Keratinocyte (primary cell): ENCODE results near the gene PPFIA1. TPM values are rescaled to one million over a fixed set of nuclear protein-coding genes. Genes with fewer than 3 reads are reported as not detected.

Experiments used
- DNase-seq: peaks from one replicate; pipeline ENCODE4 v3.0.0-alpha.2; 2011; ENCODE audit warnings: low read depth, missing footprints, low spot score
- FAIRE-seq: peaks from 2 replicates; lab custom pipeline; 2011; peaks lifted over from hg19 to GRCh38; lab: Jason Lieb, UNC
- H2AFZ ChIP-seq: 2 replicates; pipeline ENCODE4 v1.6.0; 2012; ENCODE audit warnings: low read length, control low read depth, inconsistent platforms; ENCODE audit not compliant: control insufficient read depth
- H3K27ac ChIP-seq: 2 replicates; pipeline ENCODE4 v1.5.1; 2011; ENCODE audit warnings: low read length; ENCODE audit not compliant: control insufficient read depth, insufficient read depth
- H3K27me3 ChIP-seq: 3 replicates; pipeline ENCODE4 v1.6.0; 2011; ENCODE audit warnings: low read length; ENCODE audit not compliant: control insufficient read depth, insufficient read depth; ENCODE audit errors: extremely low read depth
- H3K36me3 ChIP-seq, 2 experiments: 2 replicates in 1 of 2; 3 replicates in 1 of 2; pipeline ENCODE4 v1.5.1; 2011; ENCODE audit warnings: low read length in 2 of 2, mild to moderate bottlenecking in 1 of 2; ENCODE audit not compliant: control insufficient read depth in 2 of 2, insufficient read depth in 2 of 2; ENCODE audit errors: extremely low read depth in 1 of 2
- H3K4me1 ChIP-seq: 3 replicates; pipeline ENCODE4 v1.5.1; 2011; ENCODE audit warnings: low read length; ENCODE audit not compliant: control insufficient read depth, insufficient read depth; ENCODE audit errors: extremely low read depth
- H3K4me2 ChIP-seq: 3 replicates; pipeline ENCODE4 v1.6.0; 2011; ENCODE audit warnings: low read depth, low read length; ENCODE audit not compliant: control insufficient read depth, insufficient read depth; ENCODE audit errors: extremely low read depth
- H3K4me3 ChIP-seq, 3 experiments: fragments of 200-600 bp in 1 of 3; sonication (generic) in 1 of 3; 2 replicates in 2 of 3; 3 replicates in 1 of 3; pipeline ENCODE4 v1.5.1; 2011 to 2016; ENCODE audit warnings: low read length in 3 of 3, mild to moderate bottlenecking in 3 of 3, control low read depth in 2 of 3, inconsistent platforms in 1 of 3, low read depth in 1 of 3, mixed read lengths in 1 of 3, mixed run types in 1 of 3, moderate library complexity in 1 of 3; ENCODE audit not compliant: control insufficient read depth in 2 of 3, insufficient read depth in 2 of 3; ENCODE audit errors: extremely low read depth in 1 of 3
- H3K79me2 ChIP-seq: 2 replicates; pipeline ENCODE4 v1.6.0; 2012; ENCODE audit warnings: low read length; ENCODE audit not compliant: control insufficient read depth, insufficient read depth
- H3K9ac ChIP-seq: 3 replicates; pipeline ENCODE4 v1.6.0; 2011; ENCODE audit warnings: low read length; ENCODE audit not compliant: control insufficient read depth, insufficient read depth; ENCODE audit errors: extremely low read depth
- H3K9me1 ChIP-seq: 3 replicates; pipeline ENCODE4 v1.6.0; 2011; ENCODE audit warnings: low read length; ENCODE audit not compliant: control insufficient read depth, insufficient read depth; ENCODE audit errors: extremely low read depth
- H3K9me3 ChIP-seq: 2 replicates; pipeline ENCODE4 v1.5.1; 2012; ENCODE audit warnings: low read depth, low read length; ENCODE audit not compliant: control insufficient read depth
- H4K20me1 ChIP-seq: 3 replicates; pipeline ENCODE4 v1.6.0; 2011; ENCODE audit warnings: low read length; ENCODE audit not compliant: control insufficient read depth, insufficient read depth; ENCODE audit errors: extremely low read depth
- CTCF ChIP-seq, 3 experiments: IDR thresholded peaks in 1 of 3; conservative IDR thresholded peaks in 1 of 3; optimal IDR thresholded peaks in 1 of 3; 2 replicates in 2 of 3; 3 replicates in 1 of 3; pipeline versions ENCODE3 to v1.5.1; 2011; ENCODE audit warnings: low read length in 3 of 3, mild to moderate bottlenecking in 3 of 3, moderate library complexity in 2 of 3, control low read depth in 1 of 3, inconsistent platforms in 1 of 3; ENCODE audit not compliant: insufficient read depth in 2 of 3; ENCODE audit errors: extremely low read depth in 1 of 3
- EZH2 ChIP-seq: IDR thresholded peaks from one replicate; pipeline ENCODE4 v1.6.1; 2012; ENCODE audit warnings: inconsistent platforms, mild to moderate bottlenecking, low read length, moderate library complexity
- dilution Hi-C: fragments of 300-500 bp; cut with MboI; formaldehyde crosslinking; loops from one replicate; pipeline ENCODE4 v1.7.0; 2020; ENCODE audit warnings: low sequenced_read_pairs; ENCODE audit not compliant: extremely low pct_ligation_motif_present
- polyA plus RNA-seq, 5 experiments: library from polyadenylated mRNA; depleted of rRNA in 3 of 5; stranded (reverse) in 3 of 5; stranded (forward) in 1 of 5; unstranded in 1 of 5; fragments of >200 nt; gene quantifications; 1 replicate in 1 of 5; 2 replicates in 3 of 5; 3 replicates in 1 of 5; pipeline versions ENCODE4 v1.2.1 to v1.2.3, GENCODE V29; 2011 to 2012; ENCODE audit warnings: missing spikeins in 2 of 5, low read depth in 1 of 5, low replicate concordance in 1 of 5

Gene PPFIA1
- polyA plus RNA-seq, 1 donor (not counting 4 experiments of a cell fraction or from before 2014, with no cell fraction given) = 27.6 TPM

GRCh38 chr11:70348608-70349007 is 78.1 kb downstream of the PPFIA1 start:
- dilution Hi-C loops = no loop called here
- Histone ChIP-seq H3K79me2 (no peaks in the 10 kb centered on the region), H3K9me1 (no peaks in the 10 kb centered on the region), H3K27ac (no peak overlapping the region), H4K20me1 (no peaks in the 10 kb centered on the region), H3K4me1 (no peaks in the 10 kb centered on the region), H3K9ac (no peak overlapping the region), H2AFZ (no peak overlapping the region), H3K4me3 (no peak overlapping the region), H3K27me3 (no peaks in the 10 kb centered on the region), H3K36me3 (peaks cover 22 to 29% of the 10 kb centered on the region in 2 experiments), H3K9me3 (no peaks in the 10 kb centered on the region), H3K4me2 (no peak overlapping the region)
- DNase-seq (no peak), FAIRE-seq (no peak)
- TF ChIP-seq CTCF (optimal IDR thresholded peaks at IDR 0.05 in 1 of 3, IDR thresholded peaks at IDR 0.05 in 1 of 3, conservative IDR thresholded peaks at IDR 0.05 in 1 of 3; ENCODE audit: extremely low read depth in 1 of 3, insufficient read depth in 2 of 3, low read length in 3 of 3) = no peak
- no peak for TF ChIP-seq EZH2

GRCh38 chr11:70351646-70352045 is 81.2 kb downstream of the PPFIA1 start:
- dilution Hi-C loops = no loop called here
- TF ChIP-seq EZH2 (no peak), CTCF (optimal IDR thresholded peaks at IDR 0.05 in 1 of 3, IDR thresholded peaks at IDR 0.05 in 1 of 3, conservative IDR thresholded peaks at IDR 0.05 in 1 of 3; ENCODE audit: extremely low read depth in 1 of 3, insufficient read depth in 2 of 3, low read length in 3 of 3) (no peak)
- H3K4me1 ChIP-seq = no peaks in the 10 kb centered on the region
- FAIRE-seq = no peak
- H4K20me1 ChIP-seq = no peaks in the 10 kb centered on the region
- DNase-seq = no peak
- no peaks in the 10 kb centered on the region for H3K79me2 ChIP-seq
- H3K9ac ChIP-seq = no peak overlapping the region
- H3K27ac ChIP-seq = no peak overlapping the region
- peaks cover 19 to 28% of the 10 kb centered on the region in 2 experiments for H3K36me3 ChIP-seq
- no peaks in the 10 kb centered on the region for H3K9me1 ChIP-seq
- H2AFZ ChIP-seq = no peak overlapping the region
- H3K4me2 ChIP-seq = no peak overlapping the region
- H3K27me3 ChIP-seq = no peaks in the 10 kb centered on the region
- no peaks in the 10 kb centered on the region for H3K9me3 ChIP-seq
- no peak overlapping the region for H3K4me3 ChIP-seq
